ENCODE results near the gene FAM25G. TPM values are rescaled to one million over a fixed set of nuclear protein-coding genes. Genes with fewer than 3 reads are reported as not detected.

Gene FAM25G
- total RNA-seq, 1 experiment from 2014 or later, result not detected

DNA sequence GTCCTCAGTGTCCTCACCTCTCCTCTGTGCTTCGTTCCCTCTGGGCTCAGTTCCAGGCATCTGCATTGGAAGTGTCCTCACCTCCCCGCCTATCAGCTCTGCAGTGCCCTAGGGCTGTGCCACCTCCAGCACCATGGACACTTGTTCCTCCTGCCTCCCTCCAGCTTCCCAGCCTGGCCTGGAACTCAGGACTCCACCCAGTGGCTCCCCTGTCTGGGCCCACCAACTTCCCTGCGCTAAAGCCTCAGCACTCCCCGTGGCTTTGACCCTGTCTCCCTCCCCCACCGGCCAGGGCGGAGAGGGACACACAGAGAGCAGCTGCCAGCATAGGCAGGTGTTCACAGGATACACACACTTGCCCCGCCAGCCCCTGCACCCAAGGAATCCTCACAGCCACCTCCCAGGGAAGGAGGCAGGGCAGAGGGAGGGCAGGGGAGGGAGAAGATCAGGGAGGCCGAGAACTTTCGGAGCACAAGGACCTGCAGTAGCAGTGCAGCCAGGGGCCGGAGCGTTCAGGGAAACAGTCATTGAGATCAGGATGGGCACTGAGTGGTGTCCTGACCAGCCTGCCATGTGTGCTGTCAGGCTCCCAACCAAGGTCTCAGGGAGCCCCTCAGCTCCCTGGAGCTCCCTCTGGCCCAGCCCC is 38.9 kb downstream of the FAM25G start:
- DNase-seq (ENCODE audit: low read depth, low spot score), result no peak
- in situ Hi-C loops (cut with HindIII; ENCODE audit: low pct_unique_long_range_greater_than_20kb, low sequenced_read_pairs), result no loop called here

- in situ Hi-C loops (cut with HindIII; ENCODE audit: low pct_unique_long_range_greater_than_20kb, low sequenced_read_pairs), result no loop called here
- DNase-seq (ENCODE audit: low read depth, low spot score), result no peak
Measured at GRCh38 chr10:47451998-47452494, 39.5 kb downstream of the FAM25G start.

DNA sequence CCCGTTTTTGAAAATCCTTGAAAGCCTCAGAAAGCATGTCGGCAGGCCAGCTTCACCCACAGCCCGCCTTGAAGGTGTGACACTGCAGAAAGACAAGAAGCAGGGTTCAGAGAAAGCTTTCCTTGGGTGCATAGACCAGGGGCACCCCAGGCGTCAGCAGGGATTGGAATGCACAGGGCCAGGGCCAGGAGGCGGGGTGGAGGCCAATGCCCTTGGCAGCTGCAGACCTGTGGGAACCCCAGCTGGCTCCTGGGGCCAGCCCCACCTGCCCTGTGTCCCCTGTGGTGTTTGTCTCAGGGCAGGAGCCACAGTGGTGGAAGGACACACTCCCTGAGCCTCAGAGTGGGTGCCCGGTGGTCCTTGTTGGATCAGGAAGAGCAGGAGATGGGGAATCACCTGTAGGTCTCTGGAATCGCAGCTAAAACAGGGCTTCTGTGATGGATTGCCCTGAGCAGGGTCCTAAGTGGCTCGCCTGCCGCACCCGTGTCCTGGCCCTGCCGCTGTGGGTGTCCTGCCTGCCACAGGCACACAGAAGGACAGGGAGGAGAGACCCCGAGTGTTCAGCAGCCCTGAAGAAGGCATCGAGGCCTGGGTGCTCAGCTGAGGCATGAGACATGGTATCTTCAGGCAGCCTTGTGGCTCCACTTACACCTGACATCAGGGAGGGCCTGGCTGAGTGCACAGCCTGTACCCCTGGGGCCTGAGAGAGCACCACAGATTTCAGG is 40.1 kb downstream of the FAM25G start:
- no peak for DNase-seq (ENCODE audit: low read depth, low spot score)
- in situ Hi-C loops (cut with HindIII; ENCODE audit: low pct_unique_long_range_greater_than_20kb, low sequenced_read_pairs), result no loop called here

GRCh38 chr10:47450442-47450841 is 41.1 kb downstream of the FAM25G start:
- in situ Hi-C loops (cut with HindIII; ENCODE audit: low pct_unique_long_range_greater_than_20kb, low sequenced_read_pairs), result no loop called here

GRCh38 chr10:47449979-47450378 is 41.5 kb downstream of the FAM25G start:
- in situ Hi-C loops (cut with HindIII; ENCODE audit: low pct_unique_long_range_greater_than_20kb, low sequenced_read_pairs), result no loop called here
- no peak for DNase-seq (ENCODE audit: low read depth, low spot score)

More at GRCh38 chr10:47450442-47450841, 41.1 kb downstream of the FAM25G start:
- no peak for DNase-seq (ENCODE audit: low read depth, low spot score)

GRCh38 chr10:47449102-47449978 is 42.2 kb downstream of the FAM25G start:
- in situ Hi-C loops (cut with HindIII; ENCODE audit: low pct_unique_long_range_greater_than_20kb, low sequenced_read_pairs), result no loop called here
- no peak for DNase-seq (ENCODE audit: low read depth, low spot score)

GRCh38 chr10:47447705-47448104 is 43.8 kb downstream of the FAM25G start:
- in situ Hi-C loops (cut with HindIII; ENCODE audit: low pct_unique_long_range_greater_than_20kb, low sequenced_read_pairs), result no loop called here

GRCh38 chr10:47447209-47447608 is 44.3 kb downstream of the FAM25G start:
- in situ Hi-C loops (cut with HindIII; ENCODE audit: low pct_unique_long_range_greater_than_20kb, low sequenced_read_pairs), result no loop called here

More at GRCh38 chr10:47447705-47448104, 43.8 kb downstream of the FAM25G start:
- DNase-seq (ENCODE audit: low read depth, low spot score), result no peak

DNA sequence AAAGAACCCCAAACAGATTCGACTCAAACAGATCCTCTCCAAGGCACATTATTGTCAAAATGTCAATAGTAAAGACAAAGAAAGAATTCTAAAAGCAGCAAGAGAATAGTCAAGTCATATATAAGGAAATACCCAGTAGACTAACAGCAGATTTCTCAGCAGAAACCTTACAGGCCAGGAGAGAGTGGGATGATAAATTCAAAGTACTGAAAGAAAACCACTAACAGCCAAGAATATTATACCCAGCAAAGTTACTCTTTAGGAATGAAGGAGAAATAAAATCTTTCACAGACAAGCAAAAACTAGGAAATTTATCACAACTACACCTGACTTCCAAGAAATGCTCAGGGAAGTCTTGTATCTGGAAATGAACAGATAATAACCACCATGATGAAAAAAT is 45.8 kb downstream of the FAM25G start:
- in situ Hi-C loops (cut with HindIII; ENCODE audit: low pct_unique_long_range_greater_than_20kb, low sequenced_read_pairs), result no loop called here
- DNase-seq (ENCODE audit: low read depth, low spot score), result no peak

More at GRCh38 chr10:47447209-47447608, 44.3 kb downstream of the FAM25G start:
- DNase-seq (ENCODE audit: low read depth, low spot score), result no peak

- in situ Hi-C loops (cut with HindIII; ENCODE audit: low pct_unique_long_range_greater_than_20kb, low sequenced_read_pairs), result no loop called here
- DNase-seq (ENCODE audit: low read depth, low spot score), result no peak
Measured at GRCh38 chr10:47444047-47444446, 47.5 kb downstream of the FAM25G start.

DNA sequence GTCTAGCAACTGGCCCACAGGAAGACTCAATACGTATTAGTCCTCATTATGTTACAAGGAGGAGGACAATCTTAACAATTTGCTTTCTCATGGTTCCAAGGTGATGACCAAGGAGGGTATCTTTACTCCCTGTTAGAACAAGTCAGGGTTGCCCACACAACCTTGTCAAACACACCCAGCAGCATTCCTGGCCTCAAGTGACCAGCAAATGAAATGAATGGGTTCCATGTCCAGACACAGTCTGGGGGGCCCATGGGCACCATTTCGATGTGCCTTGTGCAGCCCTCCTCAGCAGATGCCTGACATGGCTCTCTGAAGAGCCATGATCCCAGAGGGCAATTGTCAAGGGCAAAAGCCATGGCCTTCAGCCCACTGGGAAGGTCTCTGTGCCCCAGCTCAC is 48.4 kb downstream of the FAM25G start:
- no peak for DNase-seq (ENCODE audit: low read depth, low spot score)

DNA sequence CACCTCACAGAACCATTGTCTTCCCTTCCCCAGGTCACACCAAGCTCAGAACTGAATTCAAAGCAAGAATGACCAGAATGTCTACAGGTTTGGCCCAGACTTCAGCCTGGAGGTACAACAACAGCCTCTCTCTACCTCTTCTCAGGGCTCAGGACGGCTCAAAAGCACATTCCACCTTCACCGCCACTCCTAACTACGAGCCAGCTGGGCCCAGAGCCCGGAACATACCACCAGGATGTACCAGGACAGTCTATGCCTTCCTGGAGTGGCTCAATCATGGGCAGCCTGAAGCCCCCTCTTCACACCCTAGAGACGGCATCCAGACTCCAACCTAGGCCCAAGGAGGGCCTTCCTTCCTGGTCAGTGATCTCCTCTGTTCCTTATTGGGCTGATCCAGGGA is 49.1 kb downstream of the FAM25G start:
- in situ Hi-C loops (cut with HindIII; ENCODE audit: low pct_unique_long_range_greater_than_20kb, low sequenced_read_pairs), result no loop called here
- no peak for DNase-seq (ENCODE audit: low read depth, low spot score)

More for the DNA sequence above, 48.4 kb downstream of the FAM25G start:
- in situ Hi-C loops (cut with HindIII; ENCODE audit: low pct_unique_long_range_greater_than_20kb, low sequenced_read_pairs), result no loop called here

DNA sequence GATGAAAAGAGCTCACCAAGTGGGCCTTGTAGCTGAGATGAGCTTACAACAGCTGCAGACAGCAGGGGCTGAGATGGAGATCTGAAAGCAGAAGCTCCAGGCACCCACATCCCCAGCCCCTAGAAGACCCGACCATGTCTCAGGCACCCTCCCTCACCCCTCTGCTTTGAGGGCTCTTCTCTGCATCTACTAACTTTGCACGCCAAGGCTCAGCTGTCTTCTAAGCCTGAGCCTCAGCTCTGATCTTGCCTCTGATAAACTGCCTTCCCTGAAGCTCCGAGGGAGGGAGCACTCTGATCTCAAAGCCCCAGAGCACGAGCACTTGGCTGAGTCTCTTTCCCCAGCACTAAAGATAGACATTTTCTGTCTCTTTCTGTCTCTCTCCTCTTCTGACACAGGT is 49.6 kb downstream of the FAM25G start:
- no peak for DNase-seq (ENCODE audit: low read depth, low spot score)
- in situ Hi-C loops (cut with HindIII; ENCODE audit: low pct_unique_long_range_greater_than_20kb, low sequenced_read_pairs), result no loop called here

DNA sequence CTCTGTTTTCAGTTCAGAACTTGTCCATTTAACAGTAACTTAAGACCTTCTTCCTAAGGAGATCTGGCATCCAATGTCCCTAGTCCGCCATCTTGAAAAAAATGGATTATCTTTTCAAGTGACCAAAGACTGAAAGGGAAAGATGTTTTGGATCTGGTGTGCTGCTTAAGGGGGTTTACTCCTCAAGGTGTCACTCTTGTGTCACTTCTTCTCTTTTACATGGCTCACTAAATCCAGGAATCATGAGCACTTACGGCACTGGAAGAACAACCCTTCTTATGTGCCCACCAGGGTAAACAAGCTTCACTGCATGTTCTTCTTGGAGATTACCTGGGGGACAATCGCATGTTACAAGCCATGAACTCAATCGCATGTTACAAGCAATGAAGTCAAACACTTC is 51.3 kb downstream of the FAM25G start:
- DNase-seq (ENCODE audit: low read depth, low spot score), result peak; percentile 2
- in situ Hi-C loops (cut with HindIII; ENCODE audit: low pct_unique_long_range_greater_than_20kb, low sequenced_read_pairs), result no loop called here

DNA sequence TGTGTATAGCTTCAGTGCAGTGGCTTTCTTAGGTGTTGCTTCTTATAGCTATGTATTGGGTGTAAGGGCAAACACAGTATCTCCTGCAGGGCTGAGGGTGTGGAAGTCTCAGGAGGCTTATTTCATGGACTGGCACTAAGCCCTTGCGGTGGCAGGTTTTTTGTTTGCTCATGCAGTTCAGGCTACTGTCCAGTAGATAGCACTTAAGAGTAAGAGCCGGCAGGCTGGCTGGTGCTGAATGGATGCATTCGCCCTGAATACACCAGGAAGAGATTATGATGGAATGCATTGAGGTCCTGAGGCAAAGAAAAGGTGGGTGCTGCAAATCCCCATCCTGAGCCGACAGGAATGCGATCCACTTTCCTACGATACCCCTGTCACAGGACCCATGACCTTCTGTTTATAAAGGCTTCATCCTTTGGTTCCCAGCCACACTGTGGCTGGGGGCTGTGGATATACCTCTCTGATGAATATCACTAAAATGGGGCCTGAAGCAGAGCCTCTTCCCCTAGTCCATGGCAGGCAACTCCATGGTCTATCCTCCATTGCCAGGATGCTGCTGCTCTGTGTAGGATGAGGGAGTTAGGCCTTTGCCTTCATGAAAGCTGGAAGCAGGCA is 52.5 kb downstream of the FAM25G start:
- in situ Hi-C loops (cut with HindIII; ENCODE audit: low pct_unique_long_range_greater_than_20kb, low sequenced_read_pairs), result no loop called here
- DNase-seq (ENCODE audit: low read depth, low spot score), result peak; percentile 66

Measured in SK-MEL-5 (cell line).